ENCODE results near the gene NREP.

DNA sequence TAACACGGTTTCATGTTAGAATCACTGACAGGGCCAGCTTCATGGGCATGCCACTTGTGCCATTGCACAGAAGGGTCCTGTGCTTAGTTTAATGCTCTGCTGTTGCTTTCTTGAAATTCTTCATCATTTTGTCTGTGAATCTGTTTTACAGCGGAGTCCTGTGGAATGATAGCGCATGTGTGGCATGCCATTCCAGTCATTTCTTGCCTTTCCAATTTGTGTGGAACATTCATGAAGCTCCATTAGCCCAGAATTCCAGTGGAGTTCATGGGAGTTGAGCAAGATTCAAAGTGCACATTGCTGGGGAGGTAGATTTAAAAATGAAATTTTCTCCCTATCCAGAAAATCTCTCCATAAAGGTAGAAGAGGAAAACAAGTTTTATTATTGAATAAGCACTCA, 43.4 kb upstream of the NREP start:
- TF ChIP-seq, protein P1, sequence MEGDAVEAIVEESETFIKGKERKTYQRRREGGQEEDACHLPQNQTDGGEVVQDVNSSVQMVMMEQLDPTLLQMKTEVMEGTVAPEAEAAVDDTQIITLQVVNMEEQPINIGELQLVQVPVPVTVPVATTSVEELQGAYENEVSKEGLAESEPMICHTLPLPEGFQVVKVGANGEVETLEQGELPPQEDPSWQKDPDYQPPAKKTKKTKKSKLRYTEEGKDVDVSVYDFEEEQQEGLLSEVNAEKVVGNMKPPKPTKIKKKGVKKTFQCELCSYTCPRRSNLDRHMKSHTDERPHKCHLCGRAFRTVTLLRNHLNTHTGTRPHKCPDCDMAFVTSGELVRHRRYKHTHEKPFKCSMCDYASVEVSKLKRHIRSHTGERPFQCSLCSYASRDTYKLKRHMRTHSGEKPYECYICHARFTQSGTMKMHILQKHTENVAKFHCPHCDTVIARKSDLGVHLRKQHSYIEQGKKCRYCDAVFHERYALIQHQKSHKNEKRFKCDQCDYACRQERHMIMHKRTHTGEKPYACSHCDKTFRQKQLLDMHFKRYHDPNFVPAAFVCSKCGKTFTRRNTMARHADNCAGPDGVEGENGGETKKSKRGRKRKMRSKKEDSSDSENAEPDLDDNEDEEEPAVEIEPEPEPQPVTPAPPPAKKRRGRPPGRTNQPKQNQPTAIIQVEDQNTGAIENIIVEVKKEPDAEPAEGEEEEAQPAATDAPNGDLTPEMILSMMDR (conservative IDR thresholded peaks at IDR 0.05): no peak
- no peak for TF ChIP-seq EZH2 (IDR thresholded peaks at IDR 0.05; ENCODE audit: low read depth)
